Psoas muscle (tissue), 8 donors: ENCODE measurements around the gene HECTD1. TPM values are rescaled to one million over a fixed set of nuclear protein-coding genes. Genes with fewer than 3 reads are reported as not detected.
"Not testable (repeated sequence)": the region's sequence is repeated elsewhere in the genome, so short reads cannot be mapped to it uniquely, and the experiment has no call there.

Experiments used
- ATAC-seq, 4 donors: fragments of 200-7000 bp; cut with Tn5 transposase; one replicate each; pipeline ENCODE4 v1.9.1; 2020; ENCODE audit warnings: moderate library complexity in 3 of 4, mild to moderate bottlenecking in 2 of 4
- DNase-seq, 2 donors: peaks; one replicate each; pipeline ENCODE4 v3.0.0-alpha.2; 2020
- H3K27ac ChIP-seq: fragments of 200-600 bp; one replicate; pipeline ENCODE4 v1.8.0; 2022
- H3K27me3 ChIP-seq, 3 donors: fragments of 200-600 bp in 1 of 3; one replicate each; pipeline versions ENCODE4 v1.6.1 to v1.8.0; 2013 to 2022; ENCODE audit warnings: low read length in 2 of 3, mild to moderate bottlenecking in 2 of 3, moderate library complexity in 1 of 3; ENCODE audit not compliant: insufficient read depth in 3 of 3
- H3K36me3 ChIP-seq, 2 donors: fragments of 200-600 bp in 1 of 2; one replicate each; pipeline versions ENCODE4 v1.6.1 to v1.8.0; 2013 to 2022; ENCODE audit warnings: low read depth in 1 of 2, mild to moderate bottlenecking in 1 of 2, moderate library complexity in 1 of 2; ENCODE audit not compliant: insufficient read depth in 1 of 2
- H3K4me1 ChIP-seq: fragments of 200-600 bp; one replicate; pipeline ENCODE4 v1.8.0; 2022
- H3K4me3 ChIP-seq: fragments of 200-600 bp; one replicate; pipeline ENCODE4 v1.8.0; 2022; ENCODE audit warnings: mild to moderate bottlenecking
- H3K9me3 ChIP-seq: fragments of 200-600 bp; one replicate; pipeline ENCODE4 v1.8.0; 2022
- WGBS, 3 donors: extraction: QIAGEN DNeasy Blood & Tissue Kit; methylation state at CpG; one replicate each; pipeline versions ENCODE4 v1.1.6 to v1.1.7; 2013; 5-methylcytosine and 5-hydroxymethylcytosine counted together
- intact Hi-C, 2 donors: fragments of 100-400 bp; cut with DNase I; formaldehyde crosslinking; loops; one replicate each; pipeline versions ENCODE4 v1.11.0 to v1.14.2; 2022
- polyA plus RNA-seq, 3 donors: library from polyadenylated mRNA; stranded (reverse); fragments of 200-250 nt; gene quantifications; one replicate each; pipeline ENCODE4 v1.2.3, GENCODE V29; 2013
- total RNA-seq, 4 donors: library from RNA; stranded (reverse); fragmentation: NEBNext Ultra II Directional in 2 of 4; extraction: Animal tissue kit (Norgen Biotek cat#: 25700) in 2 of 4; gene quantifications; one replicate each; pipeline versions ENCODE4 v1.2.1 to v1.2.4, GENCODE V29; 2021 to 2023
- TF ChIP-seq, protein P1 (sequence below): fragments of 200-600 bp; IDR thresholded peaks from one replicate; pipeline ENCODE4 v1.8.0; 2022; ENCODE audit warnings: antibody characterized with exemption
- donor health status: healthy with polysubstance abuse.
- donor health status: DM: no; HTN: no; CAD: no; lungs with moderate emphysema.
- donor health status: Bipolar disorder and iron deficiency.
- donor health status: healthy.
- donor health status: DM: yes; HTN: yes; CAD: no.
- donor health status: DM: no; HTN: no; CAD: no.
- donor health status: DM: no; HTN: no; CAD: no.
- donor health status: DM: yes; HTN: yes; CAD: no.

HECTD1 gene
- total and polyA plus RNA-seq, 7 donors = 151 to 405 (median 217) TPM

DNA sequence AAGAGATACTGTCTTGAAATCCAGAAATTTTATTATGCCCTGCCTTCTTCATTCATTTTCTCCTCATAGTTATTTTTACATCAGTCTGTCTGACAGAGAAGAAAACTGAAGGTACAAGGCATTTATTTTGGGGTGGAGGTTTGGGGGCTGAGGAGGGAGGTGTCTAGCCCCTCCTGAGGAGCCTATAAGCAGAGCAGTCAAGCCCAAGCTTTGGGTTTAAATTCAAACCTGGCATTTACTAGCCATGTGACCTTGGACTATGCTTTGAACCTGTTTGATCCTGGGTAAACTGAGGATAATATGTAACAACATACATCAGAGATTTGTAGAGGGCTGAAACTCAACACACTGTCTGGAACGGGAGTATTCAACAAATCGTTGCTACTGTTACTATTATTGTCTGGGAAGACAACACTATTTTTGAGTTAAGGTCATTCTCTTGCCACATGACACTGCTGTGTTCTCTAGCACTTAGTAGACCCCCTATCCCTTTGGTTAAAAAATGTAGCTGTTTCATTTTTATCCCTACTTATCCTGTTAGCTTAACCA is 115.4 kb downstream of the HECTD1 start:
- 59 to 77% (median 59%) methylated on average over 2 of the region's 2 CpGs for WGBS, 3 donors
- H3K27ac ChIP-seq = peak overlapping the region; percentile 95
- no peak overlapping the region for H3K4me3 ChIP-seq
- TF ChIP-seq, protein P1, sequence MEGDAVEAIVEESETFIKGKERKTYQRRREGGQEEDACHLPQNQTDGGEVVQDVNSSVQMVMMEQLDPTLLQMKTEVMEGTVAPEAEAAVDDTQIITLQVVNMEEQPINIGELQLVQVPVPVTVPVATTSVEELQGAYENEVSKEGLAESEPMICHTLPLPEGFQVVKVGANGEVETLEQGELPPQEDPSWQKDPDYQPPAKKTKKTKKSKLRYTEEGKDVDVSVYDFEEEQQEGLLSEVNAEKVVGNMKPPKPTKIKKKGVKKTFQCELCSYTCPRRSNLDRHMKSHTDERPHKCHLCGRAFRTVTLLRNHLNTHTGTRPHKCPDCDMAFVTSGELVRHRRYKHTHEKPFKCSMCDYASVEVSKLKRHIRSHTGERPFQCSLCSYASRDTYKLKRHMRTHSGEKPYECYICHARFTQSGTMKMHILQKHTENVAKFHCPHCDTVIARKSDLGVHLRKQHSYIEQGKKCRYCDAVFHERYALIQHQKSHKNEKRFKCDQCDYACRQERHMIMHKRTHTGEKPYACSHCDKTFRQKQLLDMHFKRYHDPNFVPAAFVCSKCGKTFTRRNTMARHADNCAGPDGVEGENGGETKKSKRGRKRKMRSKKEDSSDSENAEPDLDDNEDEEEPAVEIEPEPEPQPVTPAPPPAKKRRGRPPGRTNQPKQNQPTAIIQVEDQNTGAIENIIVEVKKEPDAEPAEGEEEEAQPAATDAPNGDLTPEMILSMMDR = no peak
- intact Hi-C loops = no loop called here
- H3K27me3 ChIP-seq = no peaks in the 10 kb centered on the region
- DNase-seq = no peak
- no peak for ATAC-seq
- no peaks in the 10 kb centered on the region for H3K9me3 ChIP-seq
- peaks cover 0 to 8% of the 10 kb centered on the region in 2 donors for H3K36me3 ChIP-seq
- H3K4me1 ChIP-seq = peaks cover 33% of the 10 kb centered on the region

DNA sequence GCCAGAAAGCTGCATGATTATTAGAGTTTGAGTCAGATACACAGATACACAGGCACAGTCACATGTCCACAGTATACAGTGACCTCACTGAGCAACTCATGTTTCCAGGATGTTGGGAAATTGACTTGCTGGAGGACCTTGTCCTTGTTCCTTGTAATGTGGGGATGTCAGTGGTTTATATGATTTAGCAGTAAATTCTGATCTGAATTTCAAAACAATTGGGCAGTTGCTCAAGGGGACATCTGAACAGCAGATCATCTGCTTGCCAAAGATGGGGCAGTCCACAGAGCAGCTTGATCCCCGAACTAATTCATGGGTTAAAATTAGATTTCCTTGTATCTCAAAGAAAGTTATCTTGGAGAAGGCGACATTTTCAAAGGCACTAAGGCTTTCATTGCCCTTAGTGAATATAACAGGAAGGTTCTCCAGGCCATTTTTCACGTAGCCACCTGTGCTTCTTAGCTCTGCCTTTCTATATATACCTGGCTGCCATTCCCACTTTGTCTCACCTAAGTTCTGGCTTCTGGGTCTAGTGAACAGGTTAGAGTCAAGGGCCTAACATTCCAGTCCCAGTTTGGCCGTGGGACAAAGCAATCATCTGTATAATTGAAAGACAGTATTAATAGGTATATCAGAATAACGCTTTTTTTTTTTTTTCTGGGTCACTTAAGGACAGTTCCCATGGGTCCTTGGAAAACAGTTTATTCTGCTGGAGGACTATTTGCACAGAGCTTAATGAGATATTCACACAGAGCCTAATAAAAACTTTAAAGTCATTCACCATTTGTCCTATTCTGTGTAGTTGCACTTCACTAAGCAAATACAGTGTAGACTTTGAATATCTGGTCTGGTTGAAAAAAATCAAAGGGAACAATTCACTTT is 116.5 kb downstream of the HECTD1 start:
- 23 to 29% (median 27%) methylated on average over 5 of the region's 5 CpGs for WGBS, 3 donors

DNA sequence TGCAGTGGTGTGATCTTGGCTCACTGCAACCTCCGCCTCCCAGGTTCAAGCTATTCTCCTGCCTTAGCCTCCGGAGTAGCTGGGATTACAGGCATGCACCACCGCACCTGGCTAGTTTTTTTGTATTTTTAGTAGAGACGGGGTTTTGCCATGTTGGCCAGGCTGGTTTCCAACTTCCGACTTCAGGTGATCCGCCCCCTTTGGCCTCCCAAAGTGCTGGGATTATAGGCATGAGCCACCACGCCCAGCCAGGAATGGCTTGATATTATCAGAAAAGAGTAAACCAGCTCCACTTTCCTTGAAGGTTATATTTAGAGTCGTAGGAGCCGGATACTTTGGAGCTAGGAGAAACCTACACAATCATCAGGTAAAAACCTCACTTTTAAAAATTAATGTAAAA is 121.1 kb downstream of the HECTD1 start:
- intact Hi-C loops = loop anchor here (5.0 to 10.0 kb wide), 2 partner anchors 59 to 62 kb away; partner anchors contain the start of genes AP4S1 (in 2 of the 2) and STRN3 (in 2 of the 2)
- H3K9me3 ChIP-seq, ATAC-seq, H3K27ac ChIP-seq, H3K27me3 ChIP-seq, H3K36me3 ChIP-seq, DNase-seq, H3K4me3 ChIP-seq: not testable (repeated sequence)
- H3K4me1 ChIP-seq = peaks cover 16% of the 10 kb centered on the region
- 85 to 96% (median 89%) methylated on average over 9 of the region's 9 CpGs for WGBS, 3 donors

More for the DNA sequence above, 116.5 kb downstream of the HECTD1 start:
- TF ChIP-seq, protein P1 = no peak
- no peaks in the 10 kb centered on the region for H3K9me3 ChIP-seq
- H3K4me1 ChIP-seq = peaks cover 33% of the 10 kb centered on the region
- peak; percentile 92 to 96 (median 93) for ATAC-seq
- H3K4me3 ChIP-seq = no peak overlapping the region
- intact Hi-C loops = no loop called here
- no peaks in the 10 kb centered on the region for H3K27me3 ChIP-seq
- no peak for DNase-seq
- no peaks in the 10 kb centered on the region for H3K36me3 ChIP-seq
- H3K27ac ChIP-seq = peak overlapping the region; percentile 95

DNA sequence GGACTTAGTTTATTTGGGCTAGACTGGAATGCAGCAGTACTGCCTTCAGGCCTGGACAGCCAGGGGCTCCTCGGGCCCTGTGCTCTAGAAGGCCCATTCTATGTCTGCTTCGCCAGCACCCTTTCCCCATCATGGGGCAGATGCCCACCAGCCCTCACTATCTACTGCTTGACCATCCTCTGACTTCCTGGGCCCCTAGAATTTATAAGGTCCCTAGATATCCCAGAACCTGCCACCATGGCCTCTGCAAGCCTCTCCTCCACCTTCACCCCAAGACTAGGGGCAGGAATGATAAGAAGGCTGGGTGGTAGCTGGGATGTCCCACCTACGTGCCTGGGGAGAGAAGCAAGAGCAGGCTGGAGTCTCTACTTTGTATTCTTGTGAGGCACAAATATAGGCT is 122.6 kb downstream of the HECTD1 start:
- peaks cover 3 to 7% of the 10 kb centered on the region in 2 donors for H3K36me3 ChIP-seq
- TF ChIP-seq, protein P1 = no peak
- no peak overlapping the region for H3K27ac ChIP-seq
- no peak for ATAC-seq
- H3K4me3 ChIP-seq = no peak overlapping the region
- intact Hi-C loops = loop anchor here (5.0 to 10.0 kb wide), 2 partner anchors 58 to 60 kb away; partner anchors contain the start of genes AP4S1 (in 2 of the 2) and STRN3 (in 2 of the 2)
- H3K27me3 ChIP-seq = no peaks in the 10 kb centered on the region
- no peaks in the 10 kb centered on the region for H3K9me3 ChIP-seq
- WGBS, 3 donors = 96 to 100% (median 98%) methylated on average over 3 of the region's 3 CpGs
- DNase-seq = no peak
- H3K4me1 ChIP-seq = peaks cover 3% of the 10 kb centered on the region

DNA sequence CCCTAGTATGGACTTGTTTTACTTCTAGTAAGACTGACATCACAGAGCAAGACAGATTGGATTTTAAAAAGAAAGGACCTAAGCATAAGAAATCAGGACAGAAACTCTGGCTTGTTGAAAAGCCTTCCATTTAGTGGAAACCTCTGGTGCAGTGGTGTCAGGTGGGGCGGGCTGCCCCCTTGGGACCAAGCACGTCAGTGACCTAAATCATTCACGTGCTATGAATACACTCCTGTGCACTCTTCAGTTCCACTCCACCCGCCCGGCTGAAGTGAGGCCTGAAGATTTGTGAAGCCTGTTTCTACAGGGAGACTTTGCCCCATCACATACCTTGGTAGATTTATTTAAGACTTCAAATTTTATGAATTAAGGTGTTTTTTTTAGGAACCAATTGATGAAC is 123.2 kb downstream of the HECTD1 start:
- ATAC-seq (peak in 3 of 4 donors; percentile 40 to 76 (median 59)), DNase-seq (peak in 1 of 2 donors; percentile 70)
- intact Hi-C loops = loop anchor here (5.0 to 10.0 kb wide), 2 partner anchors 60 to 102 kb away; partner anchors contain the start of genes AP4S1 (in 1 of the 2) and STRN3 (in 1 of the 2)
- Histone ChIP-seq H3K27ac (peak overlapping the region; percentile 54), H3K27me3 (no peaks in the 10 kb centered on the region), H3K4me3 (no peak overlapping the region), H3K9me3 (no peaks in the 10 kb centered on the region), H3K36me3 (peaks cover 3 to 7% of the 10 kb centered on the region in 2 donors), H3K4me1 (no peaks in the 10 kb centered on the region)
- TF ChIP-seq, protein P1 = no peak
- 53 to 73% (median 67%) methylated on average over 5 of the region's 5 CpGs for WGBS, 3 donors
